ENCODE measurements around the gene RRP9. TPM values are rescaled to one million over a fixed set of nuclear protein-coding genes. Genes with fewer than 3 reads are reported as not detected.

The RRP9 gene
- total and polyA plus RNA-seq, 2 donors (not counting 1 experiment from before 2014, with no cell fraction given) = 16.7 to 21.9 TPM

GRCh38 chr3:51894391-51894790 lies 47.3 kb downstream of the RRP9 start:
- H3K4me2 ChIP-seq (replicated peaks; ENCODE audit: low read depth, low read length, poor library complexity, severe bottlenecking) = no peak overlapping the region
- DNase-seq (no peak), ATAC-seq (ENCODE audit: low read depth) (no peak)
- H3K79me2 ChIP-seq (ENCODE audit: control insufficient read depth, insufficient read depth, low read length) = no peaks in the 10 kb centered on the region
- H3K9ac ChIP-seq (ENCODE audit: low read length) = no peak overlapping the region
- H3K4me1 ChIP-seq (ENCODE audit: control insufficient read depth in 2 of 2, insufficient read depth in 2 of 2, low read length in 2 of 2) = no peaks in the 10 kb centered on the region
- peaks cover 0 to 13% (median 7%) of the 10 kb centered on the region in 4 experiments for H3K27me3 ChIP-seq (replicated peaks in 1 of 4; ENCODE audit: control extremely low read depth in 1 of 4, control insufficient read depth in 3 of 4, insufficient read depth in 4 of 4, low read length in 3 of 4)
- CTCF ChIA-PET = no interaction called here
- H4K20me1 ChIP-seq (ENCODE audit: control insufficient read depth, insufficient read depth, low read length, poor library complexity, severe bottlenecking) = no peaks in the 10 kb centered on the region
- H3K4me3 ChIP-seq (ENCODE audit: control extremely low read depth in 1 of 5, extremely low read depth in 1 of 5, insufficient read depth in 1 of 5, low read depth in 2 of 5, low read length in 4 of 5) = no peak overlapping the region
- no peak overlapping the region for H2AFZ ChIP-seq (ENCODE audit: insufficient read depth, low read depth, low read length, poor library complexity, severe bottlenecking)
- intact Hi-C loops (cut with micrococcal nuclease) = no loop called here
- Mint-ChIP-seq H3K27ac (no peak overlapping the region), H3K9me3 (ENCODE audit: insufficient read depth) (no peaks in the 10 kb centered on the region), H3K4me1 (no peaks in the 10 kb centered on the region), H3K27me3 (peaks cover 60% of the 10 kb centered on the region), H3K4me3 (no peak overlapping the region)
- no peak for TF ChIP-seq EZH2 (IDR thresholded peaks at IDR 0.05; ENCODE audit: borderline replicate concordance, insufficient read depth, low read depth, low read length, poor library complexity, severe bottlenecking)
- TF ChIP-seq, protein P1, sequence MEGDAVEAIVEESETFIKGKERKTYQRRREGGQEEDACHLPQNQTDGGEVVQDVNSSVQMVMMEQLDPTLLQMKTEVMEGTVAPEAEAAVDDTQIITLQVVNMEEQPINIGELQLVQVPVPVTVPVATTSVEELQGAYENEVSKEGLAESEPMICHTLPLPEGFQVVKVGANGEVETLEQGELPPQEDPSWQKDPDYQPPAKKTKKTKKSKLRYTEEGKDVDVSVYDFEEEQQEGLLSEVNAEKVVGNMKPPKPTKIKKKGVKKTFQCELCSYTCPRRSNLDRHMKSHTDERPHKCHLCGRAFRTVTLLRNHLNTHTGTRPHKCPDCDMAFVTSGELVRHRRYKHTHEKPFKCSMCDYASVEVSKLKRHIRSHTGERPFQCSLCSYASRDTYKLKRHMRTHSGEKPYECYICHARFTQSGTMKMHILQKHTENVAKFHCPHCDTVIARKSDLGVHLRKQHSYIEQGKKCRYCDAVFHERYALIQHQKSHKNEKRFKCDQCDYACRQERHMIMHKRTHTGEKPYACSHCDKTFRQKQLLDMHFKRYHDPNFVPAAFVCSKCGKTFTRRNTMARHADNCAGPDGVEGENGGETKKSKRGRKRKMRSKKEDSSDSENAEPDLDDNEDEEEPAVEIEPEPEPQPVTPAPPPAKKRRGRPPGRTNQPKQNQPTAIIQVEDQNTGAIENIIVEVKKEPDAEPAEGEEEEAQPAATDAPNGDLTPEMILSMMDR (IDR thresholded peaks at IDR 0.05) = no peak
- peaks cover 0 to 1% (median 0%) of the 10 kb centered on the region in 3 donors for H3K9me3 ChIP-seq (ENCODE audit: control extremely low read depth in 1 of 3, control insufficient read depth in 2 of 3, insufficient read depth in 1 of 3, low read length in 2 of 3)
- WGBS (ENCODE audit: insufficient coverage) = 98% methylated on average over 4 of the region's 4 CpGs
- H3K27ac ChIP-seq (ENCODE audit: low read length in 2 of 2) = no peak overlapping the region
- H3K36me3 ChIP-seq (replicated peaks in 1 of 2; ENCODE audit: control extremely low read depth in 1 of 2, control insufficient read depth in 1 of 2, extremely low read depth in 1 of 2, insufficient read depth in 2 of 2, low read length in 1 of 2) = no peaks in the 10 kb centered on the region
- POLR2A ChIA-PET = no interaction called here

DNA sequence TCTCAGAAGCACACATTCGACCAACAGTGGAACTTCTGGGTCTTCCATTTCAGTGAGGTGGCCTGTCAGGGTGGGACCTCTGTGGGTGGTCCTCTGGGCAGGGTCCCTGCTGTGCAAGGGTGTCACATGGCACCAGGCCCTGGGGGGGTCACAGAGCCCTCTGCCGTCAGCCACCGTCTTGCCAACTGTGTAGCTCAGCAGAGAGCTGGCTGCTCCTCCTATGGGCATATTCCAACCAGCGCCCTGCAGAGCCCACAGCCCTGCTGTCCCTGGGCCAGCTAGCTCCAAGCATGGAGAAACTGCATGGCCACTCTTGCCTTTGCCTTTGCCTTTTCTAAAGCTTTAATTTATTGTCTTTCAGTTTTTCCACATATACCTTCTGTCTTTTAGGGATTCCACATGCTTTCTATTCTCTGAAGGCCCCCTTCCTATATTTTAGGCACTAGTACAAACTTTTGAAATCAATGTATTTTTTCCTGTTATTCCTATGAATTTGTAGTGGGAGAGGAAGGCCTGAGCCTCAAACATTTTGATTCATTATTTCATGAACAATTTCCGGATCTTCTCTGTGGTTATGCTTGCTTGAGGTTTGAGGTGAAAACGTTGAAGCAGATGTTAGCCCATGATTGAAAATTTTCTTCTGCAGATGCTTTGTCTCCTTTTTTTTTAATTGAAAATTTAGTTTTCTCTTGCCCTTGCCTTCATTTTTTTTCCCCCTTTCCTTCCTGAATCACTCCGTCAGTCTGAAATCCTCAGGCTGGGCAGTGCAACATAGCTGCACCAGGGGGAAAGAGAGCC lies 50.3 kb downstream of the RRP9 start:
- no peaks in the 10 kb centered on the region for H4K20me1 ChIP-seq (ENCODE audit: control insufficient read depth, insufficient read depth, low read length, poor library complexity, severe bottlenecking)
- H3K4me1 Mint-ChIP-seq = no peaks in the 10 kb centered on the region
- POLR2A ChIA-PET = no interaction called here
- H3K9ac ChIP-seq (ENCODE audit: low read length) = no peak overlapping the region
- no peak overlapping the region for H3K4me2 ChIP-seq (replicated peaks; ENCODE audit: low read depth, low read length, poor library complexity, severe bottlenecking)
- H3K79me2 ChIP-seq (ENCODE audit: control insufficient read depth, insufficient read depth, low read length) = no peaks in the 10 kb centered on the region
- no peak overlapping the region for H3K27ac ChIP-seq (ENCODE audit: low read length in 2 of 2)
- no peak overlapping the region for H3K27ac Mint-ChIP-seq
- peaks cover 43% of the 10 kb centered on the region for H3K27me3 Mint-ChIP-seq
- no peaks in the 10 kb centered on the region for H3K4me1 ChIP-seq (ENCODE audit: control insufficient read depth in 2 of 2, insufficient read depth in 2 of 2, low read length in 2 of 2)
- no peaks in the 10 kb centered on the region for H3K9me3 Mint-ChIP-seq (ENCODE audit: insufficient read depth)
- TF ChIP-seq, protein P1 (IDR thresholded peaks at IDR 0.05) = no peak
- TF ChIP-seq EZH2 (IDR thresholded peaks at IDR 0.05; ENCODE audit: borderline replicate concordance, insufficient read depth, low read depth, low read length, poor library complexity, severe bottlenecking) = no peak
- WGBS (ENCODE audit: insufficient coverage) = 85% methylated on average over 5 of the region's 7 CpGs
- no peak overlapping the region for H2AFZ ChIP-seq (ENCODE audit: insufficient read depth, low read depth, low read length, poor library complexity, severe bottlenecking)
- no peak for DNase-seq
- H3K4me3 Mint-ChIP-seq = no peak overlapping the region
- intact Hi-C loops (cut with micrococcal nuclease) = no loop called here
- H3K27me3 ChIP-seq (replicated peaks in 1 of 4; ENCODE audit: control extremely low read depth in 1 of 4, control insufficient read depth in 3 of 4, insufficient read depth in 4 of 4, low read length in 3 of 4) = peaks cover 0 to 7% (median 6%) of the 10 kb centered on the region in 4 experiments
- ATAC-seq (ENCODE audit: low read depth) = no peak
- no peak overlapping the region for H3K4me3 ChIP-seq (ENCODE audit: control extremely low read depth in 1 of 5, extremely low read depth in 1 of 5, insufficient read depth in 1 of 5, low read depth in 2 of 5, low read length in 4 of 5)
- H3K36me3 ChIP-seq (replicated peaks in 1 of 2; ENCODE audit: control extremely low read depth in 1 of 2, control insufficient read depth in 1 of 2, extremely low read depth in 1 of 2, insufficient read depth in 2 of 2, low read length in 1 of 2) = no peaks in the 10 kb centered on the region
- CTCF ChIA-PET = no interaction called here
- H3K9me3 ChIP-seq (ENCODE audit: control extremely low read depth in 1 of 3, control insufficient read depth in 2 of 3, insufficient read depth in 1 of 3, low read length in 2 of 3) = peaks cover 0 to 1% (median 0%) of the 10 kb centered on the region in 3 donors

All from B cell (primary cell).